Brain microvascular endothelial cell (primary cell): ENCODE measurements around the gene PGLYRP3.
"Not testable (repeated sequence)": the region's sequence is repeated elsewhere in the genome, so short reads cannot be mapped to it uniquely, and the experiment has no call there.

Experiments used
- DNase-seq: peaks from one replicate; pipeline ENCODE4 v3.0.0-alpha.2; 2020
- H3K27ac ChIP-seq: fragments of 250-450 bp; sonication (Bioruptor Pico); 2 replicates; pipeline ENCODE4 v1.5.1; 2020; ENCODE audit warnings: mild to moderate bottlenecking, moderate library complexity
- H3K27me3 ChIP-seq: fragments of 250-450 bp; sonication (Bioruptor Pico); replicated peaks from 2 replicates; pipeline ENCODE4 v1.5.1; 2020; ENCODE audit warnings: mild to moderate bottlenecking
- H3K36me3 ChIP-seq: fragments of 250-450 bp; sonication (Bioruptor Pico); replicated peaks from 2 replicates; pipeline ENCODE4 v1.5.1; 2020; ENCODE audit warnings: mild to moderate bottlenecking
- H3K4me3 ChIP-seq: 2 replicates; pipeline ENCODE4 v1.5.1; 2011; ENCODE audit warnings: low read depth, mild to moderate bottlenecking, control low read depth, low read length, moderate library complexity
- in situ Hi-C: cut with HindIII; loops from 2 replicates; pipeline ENCODE4 v1.10.0; 2017; ENCODE audit warnings: low sequenced_read_pairs, low pct_ligation_motif_present
- TF ChIP-seq, protein P1 (sequence below): IDR thresholded peaks from 2 replicates; pipeline ENCODE4 v1.5.1; 2011; ENCODE audit warnings: low read depth, mild to moderate bottlenecking, moderate library complexity, low read length, control low read depth, inconsistent platforms; ENCODE audit errors: missing control alignments

Gene PGLYRP3

DNA sequence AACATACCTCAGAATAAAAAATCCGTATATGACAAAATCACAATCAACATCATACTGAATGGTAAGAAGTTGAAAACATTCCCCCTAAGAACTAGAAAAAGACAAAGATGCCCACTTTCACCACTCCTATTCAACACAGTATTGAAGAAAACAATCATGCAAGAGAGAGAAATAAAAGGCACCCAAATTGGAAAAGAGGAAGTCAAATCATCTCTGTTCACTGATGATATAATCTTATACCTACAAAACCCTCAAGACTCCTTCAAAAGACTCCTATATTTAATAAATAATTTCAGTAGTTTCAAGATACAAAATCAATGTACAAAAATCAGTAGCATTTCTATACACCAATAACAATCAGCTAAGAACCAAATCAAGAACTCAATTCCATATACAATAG is 21.1 kb upstream of the PGLYRP3 start:
- Histone ChIP-seq H3K36me3 (no peaks in the 10 kb centered on the region), H3K27ac (no peak overlapping the region), H3K4me3 (no peak overlapping the region), H3K27me3 (no peaks in the 10 kb centered on the region)
- TF ChIP-seq, protein P1, sequence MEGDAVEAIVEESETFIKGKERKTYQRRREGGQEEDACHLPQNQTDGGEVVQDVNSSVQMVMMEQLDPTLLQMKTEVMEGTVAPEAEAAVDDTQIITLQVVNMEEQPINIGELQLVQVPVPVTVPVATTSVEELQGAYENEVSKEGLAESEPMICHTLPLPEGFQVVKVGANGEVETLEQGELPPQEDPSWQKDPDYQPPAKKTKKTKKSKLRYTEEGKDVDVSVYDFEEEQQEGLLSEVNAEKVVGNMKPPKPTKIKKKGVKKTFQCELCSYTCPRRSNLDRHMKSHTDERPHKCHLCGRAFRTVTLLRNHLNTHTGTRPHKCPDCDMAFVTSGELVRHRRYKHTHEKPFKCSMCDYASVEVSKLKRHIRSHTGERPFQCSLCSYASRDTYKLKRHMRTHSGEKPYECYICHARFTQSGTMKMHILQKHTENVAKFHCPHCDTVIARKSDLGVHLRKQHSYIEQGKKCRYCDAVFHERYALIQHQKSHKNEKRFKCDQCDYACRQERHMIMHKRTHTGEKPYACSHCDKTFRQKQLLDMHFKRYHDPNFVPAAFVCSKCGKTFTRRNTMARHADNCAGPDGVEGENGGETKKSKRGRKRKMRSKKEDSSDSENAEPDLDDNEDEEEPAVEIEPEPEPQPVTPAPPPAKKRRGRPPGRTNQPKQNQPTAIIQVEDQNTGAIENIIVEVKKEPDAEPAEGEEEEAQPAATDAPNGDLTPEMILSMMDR, result no peak
- no peak for DNase-seq
- in situ Hi-C loops, result no loop called here

DNA sequence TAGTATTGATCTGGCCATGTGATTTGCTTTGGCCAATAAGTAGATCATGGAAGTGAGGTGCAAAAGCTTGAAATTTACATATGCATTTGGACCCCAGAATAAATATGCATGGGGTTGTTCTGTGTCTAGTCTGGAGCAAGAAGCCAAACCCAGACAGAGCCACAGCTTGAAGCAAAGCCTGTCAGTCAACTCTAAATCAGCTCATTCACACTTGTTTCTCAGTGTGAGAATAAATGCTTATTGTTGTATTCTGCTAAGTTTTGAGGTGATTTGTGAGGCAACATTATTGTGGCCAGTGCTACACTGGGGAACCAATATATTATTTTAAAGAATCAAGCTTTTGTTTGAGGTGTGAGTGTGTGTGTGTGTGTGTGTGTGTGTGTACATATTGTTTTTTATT is 12.2 kb upstream of the PGLYRP3 start:
- in situ Hi-C loops, result no loop called here
- DNase-seq, result no peak
- no peak overlapping the region for H3K27ac ChIP-seq
- H3K27me3 ChIP-seq, result no peaks in the 10 kb centered on the region
- no peak overlapping the region for H3K4me3 ChIP-seq
- TF ChIP-seq, protein P1, result no peak
- H3K36me3 ChIP-seq, result no peaks in the 10 kb centered on the region

DNA sequence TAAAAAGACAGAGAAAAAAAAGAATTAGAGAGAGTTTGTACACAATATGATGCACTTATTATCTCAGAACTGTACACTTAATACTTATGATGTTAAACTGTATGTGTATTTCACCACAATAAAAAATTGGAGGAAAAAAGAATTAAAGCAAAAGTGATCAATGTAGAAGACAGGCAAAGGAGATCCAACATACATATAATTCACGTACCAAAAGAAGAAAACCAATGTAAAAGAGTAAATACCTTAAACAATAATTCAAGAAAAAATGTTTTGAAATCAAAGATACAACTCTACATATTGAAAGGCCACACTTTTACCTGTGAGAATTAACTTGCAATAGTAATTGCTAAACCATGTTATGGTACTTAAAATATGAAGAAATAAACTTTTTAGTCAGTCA is 9.8 kb upstream of the PGLYRP3 start:
- Histone ChIP-seq H3K36me3 (no peaks in the 10 kb centered on the region), H3K4me3 (no peak overlapping the region), H3K27me3 (no peaks in the 10 kb centered on the region), H3K27ac (no peak overlapping the region)
- no peak for DNase-seq
- in situ Hi-C loops, result no loop called here
- TF ChIP-seq, protein P1, result no peak

DNA sequence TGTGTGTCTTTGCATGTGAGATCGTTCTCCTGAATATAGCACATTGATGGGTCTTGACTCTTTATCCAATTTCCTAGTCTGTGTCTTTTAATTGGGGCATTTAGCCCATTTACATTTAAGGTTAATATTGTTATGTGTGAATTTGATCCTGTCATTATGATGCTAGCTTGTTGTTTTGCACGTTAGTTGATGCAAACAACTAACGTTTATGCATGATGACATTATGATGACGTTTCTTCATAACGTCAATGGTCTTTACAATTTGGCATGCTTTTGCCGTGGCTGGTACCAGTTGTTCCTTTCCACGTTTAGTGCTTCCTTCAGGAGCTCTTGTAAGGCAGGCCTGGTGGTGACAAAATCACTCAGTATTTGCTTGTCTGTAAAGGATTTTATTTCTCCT is 5.4 kb upstream of the PGLYRP3 start:
- H3K27me3 ChIP-seq, H3K27ac ChIP-seq, in situ Hi-C loops, DNase-seq, H3K36me3 ChIP-seq, H3K4me3 ChIP-seq: not testable (repeated sequence)

DNA sequence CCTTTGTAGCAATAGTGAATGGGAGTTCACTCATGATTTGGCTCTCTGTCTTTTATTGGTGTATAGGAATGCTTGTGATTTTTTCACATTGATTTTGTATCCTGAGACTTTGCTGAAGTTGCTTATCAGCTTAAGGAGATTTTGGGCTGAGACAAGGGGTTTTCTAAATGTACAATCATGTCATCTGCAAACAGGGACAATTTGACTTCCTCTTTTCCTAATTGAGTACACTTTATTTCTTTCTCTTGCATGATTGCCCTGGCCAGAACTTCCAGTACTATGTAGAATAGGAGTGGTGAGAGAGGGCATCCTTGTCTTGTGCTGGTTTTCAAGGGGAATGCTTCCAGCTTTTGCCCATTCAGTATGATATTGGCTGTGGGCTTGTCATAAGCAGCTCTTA is 3.3 kb upstream of the PGLYRP3 start:
- H3K36me3 ChIP-seq, in situ Hi-C loops, H3K27me3 ChIP-seq, H3K27ac ChIP-seq, H3K4me3 ChIP-seq, DNase-seq: not testable (repeated sequence)

DNA sequence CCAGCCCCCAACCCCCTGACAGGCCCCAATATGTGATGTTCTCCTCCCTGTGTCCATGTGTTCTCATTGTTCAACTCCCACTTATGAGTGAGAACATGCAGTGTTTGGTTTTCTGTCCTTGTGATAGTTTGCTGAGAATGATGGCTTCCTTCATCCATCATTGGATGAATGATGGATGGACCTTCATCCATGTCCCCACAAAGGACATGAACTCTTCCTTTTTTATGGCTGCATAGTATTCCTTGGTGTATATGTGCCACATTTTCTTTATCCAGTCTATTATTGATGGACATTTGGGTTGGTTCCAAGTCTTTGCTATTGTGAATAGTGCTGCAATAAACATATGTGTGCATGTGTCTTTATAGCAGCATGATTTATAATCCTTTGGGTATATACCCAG is 1.6 kb upstream of the PGLYRP3 start:
- DNase-seq, H3K27ac ChIP-seq, H3K27me3 ChIP-seq, H3K4me3 ChIP-seq, in situ Hi-C loops, H3K36me3 ChIP-seq: not testable (repeated sequence)

DNA sequence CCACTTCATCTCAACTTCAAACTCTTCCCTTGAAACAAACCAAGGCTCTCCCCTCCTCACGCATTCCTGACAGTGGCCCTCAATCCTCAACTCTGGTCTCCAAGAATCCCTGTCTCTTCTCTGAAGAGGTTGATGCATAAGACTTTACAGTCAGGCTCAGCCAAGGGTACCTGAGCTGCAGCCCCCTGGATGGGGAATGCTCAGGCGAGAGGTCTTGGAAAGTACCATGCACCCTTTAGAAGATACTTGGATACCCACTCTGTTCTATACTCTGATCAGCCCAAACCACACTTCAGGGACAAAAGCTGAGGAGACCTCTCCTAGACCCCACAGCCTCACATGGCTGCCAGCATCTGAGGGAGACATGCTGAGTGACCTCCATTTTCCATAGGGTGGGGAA is 536 bp upstream of the PGLYRP3 start:
- DNase-seq, result no peak
- H3K27me3 ChIP-seq, result no peaks in the 10 kb centered on the region
- TF ChIP-seq, protein P1, result no peak
- H3K27ac ChIP-seq, result no peak overlapping the region
- H3K4me3 ChIP-seq, result no peak overlapping the region
- in situ Hi-C loops, result no loop called here
- no peaks in the 10 kb centered on the region for H3K36me3 ChIP-seq
